Stimulated activated CD8-positive, alpha-beta memory T cell treated with anti-CD3 and anti-CD28 coated beads, Interleukin-7, amount 100 ng/mL, for 48 hours (primary cell): Measurements from ENCODE around the gene CTRB2.
"Not testable (repeated sequence)": the region's sequence is repeated elsewhere in the genome, so short reads cannot be mapped to it uniquely, and the experiment has no call there.

ENCODE experiments used
- DNase-seq, 2 donors: peaks; one replicate each; pipeline ENCODE4 v3.0.0-alpha.2; 2020; ENCODE audit warnings: low read depth in 1 of 2; ENCODE audit errors: extremely low read depth in 1 of 2

The CTRB2 gene

GRCh38 chr16:75242436-75243078 is 35.6 kb upstream of the CTRB2 start:
- not testable (repeated sequence) for DNase-seq

DNA sequence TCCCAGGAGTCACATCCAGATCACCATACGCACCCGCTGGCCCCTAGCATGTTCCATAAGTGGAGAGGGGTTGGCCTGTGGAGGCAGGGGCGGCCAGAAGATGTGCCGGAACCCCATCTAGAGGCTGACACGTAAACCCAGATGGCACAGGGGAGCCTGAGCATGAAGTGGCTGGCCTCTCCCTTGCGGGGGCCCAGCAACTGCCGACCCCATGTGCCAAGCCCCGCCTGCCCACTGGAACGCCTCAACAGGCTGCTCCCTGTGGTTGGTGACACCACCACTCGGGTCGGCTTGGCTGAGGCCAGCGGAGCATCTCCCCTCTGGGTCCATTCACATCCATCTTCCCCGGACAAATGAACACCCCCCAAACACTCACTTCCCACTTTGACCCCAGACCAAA is 35.0 kb upstream of the CTRB2 start:
- no peak for DNase-seq

DNA sequence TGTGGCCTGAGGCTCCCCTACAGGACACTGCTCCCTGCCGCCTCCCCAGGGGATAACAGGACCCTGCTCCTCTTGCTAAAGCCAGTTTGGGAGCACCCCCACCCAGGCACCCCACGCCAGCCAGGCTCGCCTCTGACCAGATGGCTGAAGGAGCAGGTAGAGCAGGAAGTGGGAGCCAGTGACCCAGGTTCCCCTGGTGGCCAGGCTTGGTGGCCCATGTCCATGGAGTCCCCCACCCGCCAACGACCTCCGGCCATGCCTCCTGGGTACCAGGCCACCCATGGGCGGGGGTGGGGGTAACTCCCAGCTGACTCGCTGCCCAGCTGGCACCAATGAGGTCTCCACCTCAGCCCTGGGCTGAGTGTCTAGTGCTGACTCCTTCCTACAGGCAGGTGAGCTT is 34.5 kb upstream of the CTRB2 start:
- no peak for DNase-seq

DNA sequence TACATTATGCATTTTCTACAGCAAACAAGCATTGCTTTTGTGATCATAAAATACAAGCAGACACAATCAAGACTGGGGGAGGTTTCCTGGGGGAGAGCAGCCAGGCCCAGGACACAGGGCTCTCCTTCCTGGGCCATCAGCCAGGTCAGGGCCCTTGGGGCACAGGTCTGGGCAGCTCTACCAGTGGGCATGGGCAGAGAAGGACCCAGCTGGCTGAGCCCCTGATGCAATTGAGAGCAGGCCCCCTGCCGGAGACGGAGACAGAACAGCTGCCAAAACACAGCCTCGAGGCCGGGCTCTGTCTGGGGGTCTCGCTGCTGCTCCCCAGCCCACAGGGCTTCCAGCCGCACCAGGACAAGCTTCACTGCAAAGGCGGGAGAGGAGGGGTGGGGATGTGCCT is 33.7 kb upstream of the CTRB2 start:
- not testable (repeated sequence) for DNase-seq

DNA sequence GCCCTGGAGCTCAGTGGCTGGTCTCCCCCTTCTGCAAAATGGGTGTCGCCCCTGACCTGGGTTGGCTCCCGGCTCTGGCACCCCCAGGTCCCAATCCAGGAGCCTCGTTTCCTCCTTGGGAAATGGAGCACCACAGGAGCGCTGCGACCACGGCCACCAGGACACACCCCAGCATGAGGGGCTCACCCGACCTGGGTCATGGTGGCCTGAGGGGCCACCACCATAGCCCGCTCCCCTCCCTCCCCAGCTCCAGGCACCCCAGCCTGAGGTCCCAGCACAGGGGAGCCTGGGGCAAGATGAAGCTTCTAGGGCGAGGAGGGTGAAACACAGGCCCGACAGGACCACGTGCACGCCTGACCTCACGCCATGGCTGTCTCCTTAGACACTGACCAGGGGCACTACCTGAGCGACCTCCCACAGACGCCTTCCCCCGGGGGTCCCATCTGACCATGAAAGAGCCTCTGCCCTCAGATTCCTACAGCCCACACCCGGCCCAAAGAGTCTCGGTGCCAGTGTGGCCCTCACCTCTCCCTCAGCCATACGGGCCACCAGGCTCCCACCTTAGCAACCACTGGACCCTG is 32.7 kb upstream of the CTRB2 start:
- no peak for DNase-seq

GRCh38 chr16:75238853-75239541 is 32.0 kb upstream of the CTRB2 start:
- DNase-seq, result no peak

DNA sequence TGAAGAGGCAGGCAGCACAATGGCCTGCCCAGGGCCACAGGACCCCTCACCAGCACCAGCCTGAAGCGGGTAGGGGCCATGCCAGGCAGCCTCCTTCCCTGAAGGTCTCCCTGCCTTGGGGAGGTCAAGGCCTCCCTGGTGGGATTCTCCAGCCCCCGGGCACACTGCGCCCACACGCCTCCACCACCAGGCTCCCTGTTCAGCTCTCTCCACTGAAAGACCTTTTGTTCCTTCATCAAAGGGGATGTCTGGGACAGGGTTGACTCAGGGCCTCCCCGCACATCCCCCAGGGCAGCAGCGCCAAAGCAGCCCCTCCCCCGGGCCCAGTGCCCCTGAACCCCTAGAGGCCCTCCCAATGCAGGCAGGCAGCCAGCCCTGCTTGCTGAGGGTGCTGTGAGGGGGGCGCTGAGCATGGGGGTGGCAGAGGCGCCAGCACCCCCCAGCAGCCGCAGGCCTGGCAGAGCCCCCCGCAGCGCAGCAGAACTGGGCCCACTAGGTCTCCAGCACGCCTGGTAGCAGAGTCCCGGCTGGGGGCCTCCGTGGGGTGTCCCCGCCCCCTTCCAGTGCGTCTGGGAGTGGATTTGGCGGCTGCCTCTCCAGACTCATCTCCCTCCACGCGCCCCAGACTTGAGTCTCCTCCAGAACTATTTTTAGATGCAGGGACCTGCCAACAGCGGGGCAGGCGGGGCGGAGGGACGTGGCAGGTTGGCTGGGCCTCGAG is 31.3 kb upstream of the CTRB2 start:
- no peak for DNase-seq

GRCh38 chr16:75237398-75238131 is 30.6 kb upstream of the CTRB2 start:
- no peak for DNase-seq

- DNase-seq, result no peak
These were observed 29.9 kb upstream of the CTRB2 start for GRCh38 chr16:75236736-75237397.

DNA sequence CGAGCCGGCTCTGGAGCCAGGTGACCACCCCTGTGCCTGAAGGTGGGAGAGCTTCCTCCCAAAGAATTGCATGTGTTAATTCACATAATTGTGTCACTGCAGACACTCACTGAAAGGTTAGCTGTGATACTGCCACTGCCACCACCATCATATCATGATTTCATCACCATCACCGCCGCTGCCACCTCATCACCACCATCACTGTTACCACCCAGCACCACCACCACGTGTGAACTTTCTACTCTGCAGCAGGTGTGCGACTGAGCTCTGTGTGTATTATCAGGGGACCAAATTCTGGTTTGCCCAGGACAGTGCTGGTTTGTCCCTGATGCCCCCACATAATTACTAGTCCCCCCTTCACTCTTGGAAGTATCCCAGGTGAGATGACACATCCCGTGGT is 29.3 kb upstream of the CTRB2 start:
- peak in 1 of 2 donors; percentile 34 for DNase-seq

DNA sequence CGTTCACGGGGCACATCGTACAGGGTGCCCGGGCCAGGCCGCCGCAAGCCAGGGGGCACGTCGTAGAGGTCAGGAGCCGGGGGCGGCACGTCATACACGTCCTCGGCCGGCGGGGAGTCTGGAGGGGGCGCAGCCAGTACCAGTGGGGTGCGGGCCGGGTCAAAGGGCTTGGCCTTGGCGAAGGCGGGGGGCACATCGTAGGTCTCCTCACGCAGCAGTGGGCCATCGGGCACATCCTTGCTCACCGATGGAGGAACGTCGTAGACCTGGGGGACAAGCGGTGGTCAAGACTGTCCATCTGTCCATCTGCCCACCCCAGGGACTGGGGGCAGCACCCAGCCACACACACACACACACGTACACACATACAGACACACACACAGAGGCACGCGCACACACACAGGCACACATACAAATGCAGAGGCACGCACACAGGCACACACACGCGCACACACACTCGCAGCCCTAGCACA is 28.8 kb upstream of the CTRB2 start:
- no peak for DNase-seq

- no peak for DNase-seq
These were observed 28.1 kb upstream of the CTRB2 start for GRCh38 chr16:75234856-75235696.

DNA sequence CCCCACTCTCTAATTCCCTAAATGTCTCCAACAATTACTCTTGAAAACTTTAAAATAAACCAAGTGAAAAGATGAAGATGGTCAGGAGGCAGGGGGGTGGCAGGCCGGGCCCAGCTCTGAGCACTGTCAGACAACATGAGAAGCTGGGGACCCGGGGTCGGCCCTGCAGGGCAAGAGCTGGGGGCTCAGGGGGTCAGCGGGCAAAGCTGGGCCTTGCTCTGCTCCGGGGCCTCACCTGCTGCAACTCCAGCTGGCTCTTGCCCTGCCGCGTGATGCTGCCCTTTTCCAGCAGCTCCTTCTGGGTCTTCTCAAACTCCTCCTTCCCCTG is 26.6 kb upstream of the CTRB2 start:
- DNase-seq, result no peak

DNA sequence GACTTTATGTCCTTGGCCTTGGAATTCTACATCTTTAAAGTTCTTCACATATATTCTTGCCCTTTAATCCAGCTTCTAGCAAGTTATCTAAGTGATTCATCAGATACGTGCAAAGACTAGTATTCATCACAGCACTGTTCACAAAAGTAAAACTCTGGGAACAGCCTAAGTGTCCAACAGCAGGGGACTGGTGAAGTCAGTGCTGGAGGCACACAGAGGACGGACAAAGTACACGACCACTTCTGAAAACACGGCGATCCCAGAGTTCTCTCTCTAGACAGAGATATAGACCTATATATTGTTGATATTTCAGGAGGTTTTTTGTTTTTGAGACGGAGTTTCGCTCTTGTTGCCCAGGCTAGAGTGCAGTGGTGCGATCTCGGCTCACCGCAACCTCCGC is 24.6 kb upstream of the CTRB2 start:
- no peak for DNase-seq

GRCh38 chr16:75230471-75231110 is 23.6 kb upstream of the CTRB2 start:
- DNase-seq, result no peak

DNA sequence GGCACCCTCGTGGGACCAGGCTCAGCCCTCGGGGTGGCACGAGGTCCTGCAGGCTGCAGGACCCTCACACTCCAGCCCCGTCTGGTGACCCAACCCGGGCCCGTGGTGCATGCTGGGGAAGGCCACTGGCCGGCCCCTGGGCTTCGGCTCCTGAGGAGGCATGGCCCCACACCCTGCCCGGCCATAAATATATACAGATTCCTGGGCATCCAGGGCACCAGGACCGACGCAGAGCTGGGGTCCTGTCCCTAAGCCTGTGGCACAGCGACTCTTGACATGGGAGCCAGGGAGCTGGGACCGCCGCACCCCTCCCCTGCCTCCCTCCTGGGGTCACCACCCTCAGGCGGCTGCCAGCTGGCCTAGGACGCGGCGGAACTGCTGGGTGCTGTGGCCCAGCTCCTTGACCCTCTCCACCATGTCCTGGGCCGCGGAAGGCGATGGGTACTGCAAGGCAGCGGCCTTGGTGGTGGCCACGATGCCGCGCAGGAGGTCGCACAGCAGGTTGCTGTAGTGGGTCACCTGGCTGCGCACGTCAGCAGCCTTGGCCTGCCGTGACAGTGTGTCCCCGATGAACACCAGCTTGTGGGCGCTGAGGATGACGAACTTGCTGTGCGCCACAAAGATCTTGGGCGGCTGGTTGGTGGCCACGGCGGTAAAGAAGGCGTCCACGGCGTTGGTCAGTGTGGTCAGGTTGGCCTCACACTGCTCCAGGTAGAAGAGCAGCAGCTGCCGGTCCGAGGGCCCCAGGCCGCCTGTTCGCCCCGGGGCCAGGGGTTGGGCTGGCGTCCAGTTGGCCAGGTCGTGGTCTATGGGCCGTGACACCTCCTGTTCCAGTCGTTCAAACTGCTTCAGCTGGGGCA is 22.4 kb upstream of the CTRB2 start:
- no peak for DNase-seq

GRCh38 chr16:75228143-75228976 is 21.4 kb upstream of the CTRB2 start:
- DNase-seq, result no peak
